OCI-LY3 (cell line): ENCODE measurements around the gene COP1.

Source experiments
- H2AFZ ChIP-seq: fragments of 200-600, 300-600 bp; shearing (Covaris generic); 2 replicates; pipeline ENCODE4 v1.6.0; 2014; ENCODE audit warnings: antibody characterized with exemption, low read depth, low read length
- H3K27ac ChIP-seq: fragments of 200-600, 300-600 bp; sonication (generic); 2 replicates; pipeline ENCODE4 v1.5.1; 2014; ENCODE audit warnings: mild to moderate bottlenecking, low read length, moderate library complexity, mixed read lengths
- H3K27me3 ChIP-seq: fragments of 200-600, 300-600 bp; sonication (generic); 2 replicates; pipeline ENCODE4 v1.6.1; 2014; ENCODE audit warnings: low read depth, low read length, mixed read lengths
- H3K36me3 ChIP-seq: fragments of 200-600, 300-600 bp; sonication (generic); replicated peaks from 2 replicates; pipeline ENCODE3; 2014; ENCODE audit warnings: low read depth, low read length, mixed read lengths
- H3K4me1 ChIP-seq: fragments of 300-600, 200-600 bp; sonication (generic); 2 replicates; pipeline ENCODE4 v1.6.1; 2014; ENCODE audit warnings: low read length, mixed read lengths
- H3K4me2 ChIP-seq: fragments of 200-600, 300-600 bp; sonication (generic); 2 replicates; pipeline ENCODE4 v1.6.1; 2014; ENCODE audit warnings: low read length, mixed read lengths
- H3K4me3 ChIP-seq: fragments of 300-600, 200-600 bp; sonication (generic); 2 replicates; pipeline ENCODE4 v1.5.1; 2014; ENCODE audit warnings: antibody characterized with exemption, mild to moderate bottlenecking, low read length, moderate library complexity
- H3K79me2 ChIP-seq: fragments of 300-600, 200-600 bp; shearing (Covaris generic); 2 replicates; pipeline ENCODE4 v1.6.1; 2014; ENCODE audit warnings: mild to moderate bottlenecking, low read length, mixed read lengths
- H3K9ac ChIP-seq: fragments of 300-600, 200-600 bp; shearing (Covaris generic); 2 replicates; pipeline ENCODE4 v1.6.0; 2014; ENCODE audit warnings: mild to moderate bottlenecking, low read length, moderate library complexity
- H3K9me3 ChIP-seq: fragments of 200-600, 300-600 bp; shearing (Covaris generic); 2 replicates; pipeline ENCODE4 v1.6.1; 2014; ENCODE audit warnings: low read length, mixed read lengths; ENCODE audit not compliant: insufficient read depth
- H4K20me1 ChIP-seq: fragments of 200-600, 300-600 bp; sonication (generic); 2 replicates; pipeline ENCODE4 v1.6.1; 2016; ENCODE audit warnings: low read length, mixed read lengths; ENCODE audit not compliant: insufficient read depth
- EZH2phosphoT487 ChIP-seq: fragments of 200-600 bp; shearing (Covaris generic); IDR thresholded peaks from 2 replicates; pipeline ENCODE4 v1.6.1; 2018; ENCODE audit warnings: antibody characterized with exemption, mixed run types, low read depth
- TF ChIP-seq, protein P1 (sequence below): fragments of 200-600, 300-600 bp; sonication (generic); IDR thresholded peaks from 2 replicates; pipeline ENCODE4 v1.5.1; 2014; ENCODE audit warnings: antibody characterized with exemption, low read length, low read depth

Gene COP1

DNA sequence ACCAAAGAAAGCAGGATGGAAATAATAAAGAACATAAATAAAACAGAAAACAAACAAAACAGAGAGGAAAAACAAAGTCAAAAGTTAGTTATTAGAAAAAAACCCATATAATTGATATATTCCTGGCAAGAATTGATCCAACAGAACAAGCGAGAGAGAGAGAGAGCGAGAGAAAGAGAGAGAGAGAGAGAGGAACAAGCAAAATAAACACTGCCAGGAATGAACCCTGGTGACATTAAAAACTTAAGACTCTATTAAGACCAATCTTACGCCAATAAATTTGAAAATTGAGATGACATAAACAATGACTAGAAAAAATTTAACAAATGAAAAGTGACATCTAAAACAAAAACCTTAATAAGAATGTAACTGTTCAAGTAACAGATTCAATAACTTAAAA, 64.1 kb downstream of the COP1 start:
- peaks cover 18% of the 10 kb centered on the region for H3K36me3 ChIP-seq
- H3K79me2 ChIP-seq = peaks cover 14% of the 10 kb centered on the region; the same call in 1 of the 2 replicates
- H3K4me3 ChIP-seq = no peak overlapping the region
- H4K20me1 ChIP-seq = peaks cover 7% of the 10 kb centered on the region; the same call in 1 of the 2 replicates
- H3K9ac ChIP-seq = no peak overlapping the region
- no peak overlapping the region for H2AFZ ChIP-seq
- TF ChIP-seq EZH2phosphoT487 = no peak
- TF ChIP-seq, protein P1, sequence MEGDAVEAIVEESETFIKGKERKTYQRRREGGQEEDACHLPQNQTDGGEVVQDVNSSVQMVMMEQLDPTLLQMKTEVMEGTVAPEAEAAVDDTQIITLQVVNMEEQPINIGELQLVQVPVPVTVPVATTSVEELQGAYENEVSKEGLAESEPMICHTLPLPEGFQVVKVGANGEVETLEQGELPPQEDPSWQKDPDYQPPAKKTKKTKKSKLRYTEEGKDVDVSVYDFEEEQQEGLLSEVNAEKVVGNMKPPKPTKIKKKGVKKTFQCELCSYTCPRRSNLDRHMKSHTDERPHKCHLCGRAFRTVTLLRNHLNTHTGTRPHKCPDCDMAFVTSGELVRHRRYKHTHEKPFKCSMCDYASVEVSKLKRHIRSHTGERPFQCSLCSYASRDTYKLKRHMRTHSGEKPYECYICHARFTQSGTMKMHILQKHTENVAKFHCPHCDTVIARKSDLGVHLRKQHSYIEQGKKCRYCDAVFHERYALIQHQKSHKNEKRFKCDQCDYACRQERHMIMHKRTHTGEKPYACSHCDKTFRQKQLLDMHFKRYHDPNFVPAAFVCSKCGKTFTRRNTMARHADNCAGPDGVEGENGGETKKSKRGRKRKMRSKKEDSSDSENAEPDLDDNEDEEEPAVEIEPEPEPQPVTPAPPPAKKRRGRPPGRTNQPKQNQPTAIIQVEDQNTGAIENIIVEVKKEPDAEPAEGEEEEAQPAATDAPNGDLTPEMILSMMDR = no peak
- no peaks in the 10 kb centered on the region for H3K27me3 ChIP-seq
- no peaks in the 10 kb centered on the region for H3K9me3 ChIP-seq
- no peak overlapping the region for H3K4me2 ChIP-seq
- H3K4me1 ChIP-seq = no peaks in the 10 kb centered on the region
- no peak overlapping the region for H3K27ac ChIP-seq

GRCh38 chr1:176141449-176141848, 65.6 kb downstream of the COP1 start:
- H4K20me1 ChIP-seq = peaks cover 11% of the 10 kb centered on the region; the same call in 1 of the 2 replicates
- no peak for TF ChIP-seq EZH2phosphoT487
- H3K27ac ChIP-seq = no peak overlapping the region
- peaks cover 14% of the 10 kb centered on the region; the same call in 1 of the 2 replicates for H3K79me2 ChIP-seq
- no peak overlapping the region for H3K4me2 ChIP-seq
- H3K4me1 ChIP-seq = no peaks in the 10 kb centered on the region
- H3K9ac ChIP-seq = no peak overlapping the region
- H2AFZ ChIP-seq = no peak overlapping the region
- H3K4me3 ChIP-seq = no peak overlapping the region
- no peaks in the 10 kb centered on the region for H3K27me3 ChIP-seq
- H3K36me3 ChIP-seq = peaks cover 12% of the 10 kb centered on the region
- H3K9me3 ChIP-seq = no peaks in the 10 kb centered on the region

DNA sequence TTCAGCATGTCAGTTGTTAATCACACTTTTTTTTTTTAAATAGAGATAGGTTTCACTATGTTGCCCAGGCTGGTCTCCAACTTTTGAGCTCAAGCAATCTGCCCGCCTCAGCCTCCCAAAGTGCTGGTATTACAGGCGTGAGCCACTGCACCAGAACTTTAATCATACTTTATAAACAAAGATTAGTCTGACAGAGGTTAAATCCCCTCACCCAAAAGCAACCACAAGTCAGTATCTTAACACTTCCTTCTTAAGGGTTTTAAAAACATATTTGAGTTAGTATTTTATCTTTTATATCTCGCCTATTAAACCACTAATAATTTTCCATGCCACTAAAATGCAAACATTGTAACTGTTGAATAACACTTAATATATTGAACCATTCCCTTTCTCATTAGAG, 70.2 kb downstream of the COP1 start:
- H4K20me1 ChIP-seq = peaks cover 14% of the 10 kb centered on the region; the same call in 1 of the 2 replicates
- peaks cover 3% of the 10 kb centered on the region for H3K36me3 ChIP-seq
- no peaks in the 10 kb centered on the region for H3K4me1 ChIP-seq
- peaks cover 11% of the 10 kb centered on the region; the same call in 1 of the 2 replicates for H3K79me2 ChIP-seq
- H3K4me2 ChIP-seq = no peak overlapping the region
- no peak for TF ChIP-seq EZH2phosphoT487
- TF ChIP-seq, protein P1 = no peak
- H3K27ac ChIP-seq = no peak overlapping the region
- no peak overlapping the region for H2AFZ ChIP-seq
- no peaks in the 10 kb centered on the region for H3K27me3 ChIP-seq
- H3K9ac ChIP-seq = no peak overlapping the region
- no peaks in the 10 kb centered on the region for H3K9me3 ChIP-seq
- no peak overlapping the region for H3K4me3 ChIP-seq

DNA sequence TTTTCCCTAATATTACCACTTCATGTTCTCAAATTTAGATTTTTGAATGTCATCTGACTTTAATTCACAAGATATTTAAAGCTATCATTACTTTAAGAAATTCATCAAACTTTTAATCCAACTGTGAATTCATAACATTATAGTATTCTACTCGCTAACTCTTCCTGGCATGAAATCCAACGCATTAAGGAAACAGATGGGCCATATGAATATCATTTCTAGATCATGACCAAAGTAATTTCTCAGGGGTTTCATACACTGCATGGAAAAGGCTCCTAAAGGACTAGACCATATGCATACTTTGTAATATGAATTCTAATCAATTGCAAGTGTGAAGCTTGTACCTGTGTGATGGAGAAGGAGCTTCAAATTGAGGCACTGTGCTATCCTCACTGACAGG, 72.4 kb downstream of the COP1 start:
- Histone ChIP-seq H3K79me2 (peaks cover 11% of the 10 kb centered on the region; the same call in 1 of the 2 replicates), H3K27me3 (no peaks in the 10 kb centered on the region), H3K36me3 (peaks cover 3% of the 10 kb centered on the region), H3K4me2 (no peak overlapping the region), H3K4me3 (no peak overlapping the region), H3K9me3 (no peaks in the 10 kb centered on the region), H3K9ac (no peak overlapping the region), H3K4me1 (no peaks in the 10 kb centered on the region), H2AFZ (no peak overlapping the region), H3K27ac (no peak overlapping the region), H4K20me1 (peaks cover 16% of the 10 kb centered on the region; the same call in 1 of the 2 replicates)
- TF ChIP-seq, protein P1 = no peak
- no peak for TF ChIP-seq EZH2phosphoT487
